ENCODE results near the gene CEP250.

CEP250 gene

GRCh38 chr20:35478804-35479472 is 23.5 kb downstream of the CEP250 start:
- no peak overlapping the region for H3K27ac ChIP-seq (ENCODE audit: low read depth, low read length)
- H3K4me1 ChIP-seq (ENCODE audit: control insufficient read depth, insufficient read depth, low read length) = no peaks in the 10 kb centered on the region
- H3K27me3 ChIP-seq (ENCODE audit: control insufficient read depth, insufficient read depth, low read length) = no peaks in the 10 kb centered on the region
- H3K36me3 ChIP-seq (ENCODE audit: control insufficient read depth, insufficient read depth, low read length) = peaks cover 24% of the 10 kb centered on the region
- H3K9ac ChIP-seq (ENCODE audit: low read length) = no peak overlapping the region
- H3K4me3 ChIP-seq (ENCODE audit: low read length) = no peak overlapping the region

- H3K9ac ChIP-seq (ENCODE audit: low read length) = no peak overlapping the region
- H3K4me3 ChIP-seq (ENCODE audit: low read length) = no peak overlapping the region
- H3K27ac ChIP-seq (ENCODE audit: low read depth, low read length) = no peak overlapping the region
- no peaks in the 10 kb centered on the region for H3K4me1 ChIP-seq (ENCODE audit: control insufficient read depth, insufficient read depth, low read length)
- no peaks in the 10 kb centered on the region for H3K27me3 ChIP-seq (ENCODE audit: control insufficient read depth, insufficient read depth, low read length)
- peaks cover 20% of the 10 kb centered on the region for H3K36me3 ChIP-seq (ENCODE audit: control insufficient read depth, insufficient read depth, low read length)
These were observed 24.4 kb downstream of the CEP250 start for GRCh38 chr20:35479798-35480197.

GRCh38 chr20:35487479-35487878 is 32.1 kb downstream of the CEP250 start:
- H3K36me3 ChIP-seq (ENCODE audit: control insufficient read depth, insufficient read depth, low read length) = peaks cover 13% of the 10 kb centered on the region

GRCh38 chr20:35489717-35490116 is 34.3 kb downstream of the CEP250 start:
- H3K27ac ChIP-seq (ENCODE audit: low read depth, low read length) = no peak overlapping the region
- no peak overlapping the region for H3K9ac ChIP-seq (ENCODE audit: low read length)
- H3K36me3 ChIP-seq (ENCODE audit: control insufficient read depth, insufficient read depth, low read length) = peaks cover 24% of the 10 kb centered on the region
- no peaks in the 10 kb centered on the region for H3K27me3 ChIP-seq (ENCODE audit: control insufficient read depth, insufficient read depth, low read length)
- H3K4me1 ChIP-seq (ENCODE audit: control insufficient read depth, insufficient read depth, low read length) = no peaks in the 10 kb centered on the region
- no peak overlapping the region for H3K4me3 ChIP-seq (ENCODE audit: low read length)

More at GRCh38 chr20:35487479-35487878, 32.1 kb downstream of the CEP250 start:
- no peaks in the 10 kb centered on the region for H3K4me1 ChIP-seq (ENCODE audit: control insufficient read depth, insufficient read depth, low read length)
- H3K4me3 ChIP-seq (ENCODE audit: low read length) = no peak overlapping the region
- H3K27me3 ChIP-seq (ENCODE audit: control insufficient read depth, insufficient read depth, low read length) = no peaks in the 10 kb centered on the region
- H3K9ac ChIP-seq (ENCODE audit: low read length) = no peak overlapping the region
- H3K27ac ChIP-seq (ENCODE audit: low read depth, low read length) = no peak overlapping the region

GRCh38 chr20:35490736-35491181 is 35.4 kb downstream of the CEP250 start:
- peaks cover 27% of the 10 kb centered on the region for H3K36me3 ChIP-seq (ENCODE audit: control insufficient read depth, insufficient read depth, low read length)
- peak overlapping the region; percentile 47 for H3K4me3 ChIP-seq (ENCODE audit: low read length)
- no peaks in the 10 kb centered on the region for H3K27me3 ChIP-seq (ENCODE audit: control insufficient read depth, insufficient read depth, low read length)
- H3K9ac ChIP-seq (ENCODE audit: low read length) = peak overlapping the region; percentile 25
- no peaks in the 10 kb centered on the region for H3K4me1 ChIP-seq (ENCODE audit: control insufficient read depth, insufficient read depth, low read length)
- no peak overlapping the region for H3K27ac ChIP-seq (ENCODE audit: low read depth, low read length)

GRCh38 chr20:35491823-35492222 is 36.4 kb downstream of the CEP250 start:
- Histone ChIP-seq H3K4me1 (ENCODE audit: control insufficient read depth, insufficient read depth, low read length) (no peaks in the 10 kb centered on the region), H3K4me3 (ENCODE audit: low read length) (no peak overlapping the region), H3K27me3 (ENCODE audit: control insufficient read depth, insufficient read depth, low read length) (no peaks in the 10 kb centered on the region), H3K27ac (ENCODE audit: low read depth, low read length) (no peak overlapping the region), H3K36me3 (ENCODE audit: control insufficient read depth, insufficient read depth, low read length) (peaks cover 35% of the 10 kb centered on the region), H3K9ac (ENCODE audit: low read length) (no peak overlapping the region)

GRCh38 chr20:35492352-35492751 is 37.0 kb downstream of the CEP250 start:
- H3K9ac ChIP-seq (ENCODE audit: low read length) = no peak overlapping the region
- no peaks in the 10 kb centered on the region for H3K27me3 ChIP-seq (ENCODE audit: control insufficient read depth, insufficient read depth, low read length)
- H3K36me3 ChIP-seq (ENCODE audit: control insufficient read depth, insufficient read depth, low read length) = peaks cover 40% of the 10 kb centered on the region
- no peak overlapping the region for H3K4me3 ChIP-seq (ENCODE audit: low read length)
- H3K4me1 ChIP-seq (ENCODE audit: control insufficient read depth, insufficient read depth, low read length) = no peaks in the 10 kb centered on the region
- no peak overlapping the region for H3K27ac ChIP-seq (ENCODE audit: low read depth, low read length)

- Histone ChIP-seq H3K27ac (ENCODE audit: low read depth, low read length) (no peak overlapping the region), H3K4me1 (ENCODE audit: control insufficient read depth, insufficient read depth, low read length) (no peaks in the 10 kb centered on the region), H3K36me3 (ENCODE audit: control insufficient read depth, insufficient read depth, low read length) (peaks cover 41% of the 10 kb centered on the region), H3K9ac (ENCODE audit: low read length) (no peak overlapping the region), H3K4me3 (ENCODE audit: low read length) (no peak overlapping the region), H3K27me3 (ENCODE audit: control insufficient read depth, insufficient read depth, low read length) (no peaks in the 10 kb centered on the region)
These were observed 41.1 kb downstream of the CEP250 start for GRCh38 chr20:35496481-35496880.

- Histone ChIP-seq H3K27me3 (ENCODE audit: control insufficient read depth, insufficient read depth, low read length) (no peaks in the 10 kb centered on the region), H3K4me3 (ENCODE audit: low read length) (no peak overlapping the region), H3K36me3 (ENCODE audit: control insufficient read depth, insufficient read depth, low read length) (peaks cover 44% of the 10 kb centered on the region), H3K27ac (ENCODE audit: low read depth, low read length) (peak overlapping the region; percentile 47), H3K4me1 (ENCODE audit: control insufficient read depth, insufficient read depth, low read length) (no peaks in the 10 kb centered on the region), H3K9ac (ENCODE audit: low read length) (no peak overlapping the region)
These were observed 41.9 kb downstream of the CEP250 start for GRCh38 chr20:35497320-35497719.

GRCh38 chr20:35497780-35498189 is 42.4 kb downstream of the CEP250 start:
- Histone ChIP-seq H3K27ac (ENCODE audit: low read depth, low read length) (no peak overlapping the region), H3K27me3 (ENCODE audit: control insufficient read depth, insufficient read depth, low read length) (no peaks in the 10 kb centered on the region), H3K9ac (ENCODE audit: low read length) (no peak overlapping the region), H3K36me3 (ENCODE audit: control insufficient read depth, insufficient read depth, low read length) (peaks cover 46% of the 10 kb centered on the region), H3K4me3 (ENCODE audit: low read length) (no peak overlapping the region), H3K4me1 (ENCODE audit: control insufficient read depth, insufficient read depth, low read length) (no peaks in the 10 kb centered on the region)

GRCh38 chr20:35499271-35499670 is 43.9 kb downstream of the CEP250 start:
- H3K9ac ChIP-seq (ENCODE audit: low read length) = no peak overlapping the region

GRCh38 chr20:35502352-35502751 is 47.0 kb downstream of the CEP250 start:
- Histone ChIP-seq H3K36me3 (ENCODE audit: control insufficient read depth, insufficient read depth, low read length) (peaks cover 30% of the 10 kb centered on the region), H3K4me1 (ENCODE audit: control insufficient read depth, insufficient read depth, low read length) (no peaks in the 10 kb centered on the region), H3K27ac (ENCODE audit: low read depth, low read length) (no peak overlapping the region), H3K4me3 (ENCODE audit: low read length) (no peak overlapping the region), H3K27me3 (ENCODE audit: control insufficient read depth, insufficient read depth, low read length) (no peaks in the 10 kb centered on the region), H3K9ac (ENCODE audit: low read length) (no peak overlapping the region)

More at GRCh38 chr20:35499271-35499670, 43.9 kb downstream of the CEP250 start:
- Histone ChIP-seq H3K36me3 (ENCODE audit: control insufficient read depth, insufficient read depth, low read length) (peaks cover 42% of the 10 kb centered on the region), H3K27me3 (ENCODE audit: control insufficient read depth, insufficient read depth, low read length) (no peaks in the 10 kb centered on the region), H3K27ac (ENCODE audit: low read depth, low read length) (no peak overlapping the region), H3K4me3 (ENCODE audit: low read length) (no peak overlapping the region), H3K4me1 (ENCODE audit: control insufficient read depth, insufficient read depth, low read length) (no peaks in the 10 kb centered on the region)

- Histone ChIP-seq H3K4me1 (ENCODE audit: control insufficient read depth, insufficient read depth, low read length) (no peaks in the 10 kb centered on the region), H3K4me3 (ENCODE audit: low read length) (no peak overlapping the region), H3K9ac (ENCODE audit: low read length) (no peak overlapping the region), H3K36me3 (ENCODE audit: control insufficient read depth, insufficient read depth, low read length) (peaks cover 31% of the 10 kb centered on the region), H3K27me3 (ENCODE audit: control insufficient read depth, insufficient read depth, low read length) (no peaks in the 10 kb centered on the region), H3K27ac (ENCODE audit: low read depth, low read length) (no peak overlapping the region)
These were observed 47.9 kb downstream of the CEP250 start for GRCh38 chr20:35503281-35503680.
